Measurements from ENCODE around the gene KIF16B. TPM values are rescaled to one million over a fixed set of nuclear protein-coding genes. Genes with fewer than 3 reads are reported as not detected.

KIF16B gene
- total and polyA plus RNA-seq, 2 of the 8 experiments (the other 6 are each of a cell fraction or from before 2014, with no cell fraction given) = 3.0 to 9.2 TPM

DNA sequence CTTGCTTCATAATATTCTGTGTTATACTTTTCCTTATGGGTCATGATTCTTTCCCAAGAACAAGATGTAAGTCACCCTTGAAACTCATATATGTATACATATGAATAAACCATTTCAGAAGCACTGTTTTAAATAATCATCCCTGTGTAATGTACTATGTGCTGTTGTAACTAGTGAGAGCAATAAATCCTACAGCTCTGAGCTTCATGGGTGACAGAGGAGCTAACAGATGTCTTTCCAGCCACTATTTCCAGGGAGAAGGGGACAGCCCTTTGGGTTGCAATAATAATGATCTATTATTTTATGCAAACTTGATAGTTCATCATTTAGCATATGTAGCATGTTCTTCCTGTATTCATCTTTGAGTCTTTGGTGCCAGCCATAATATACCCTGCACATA lies 342.8 kb downstream of the KIF16B start (continued):
- TF ChIP-seq TEAD4 (IDR thresholded peaks at IDR 0.05; ENCODE audit: low read depth, low read length) (no peak), NRF1 (IDR thresholded peaks at IDR 0.05; ENCODE audit: low read depth, low read length) (no peak), BCL11A (IDR thresholded peaks at IDR 0.05; ENCODE audit: low read depth in 2 of 2, low read length in 2 of 2) (no peak), POU5F1 (IDR thresholded peaks at IDR 0.05; ENCODE audit: low read depth, low read length) (no peak)

Measured in H1 (cell line).